Stimulated activated CD8-positive, alpha-beta memory T cell treated with anti-CD3 and anti-CD28 coated beads, Interleukin-7, amount 100 ng/mL, for 4 hours (primary cell): Measurements from ENCODE around the gene POLR2F.

Source experiments
- DNase-seq, 2 donors: peaks; one replicate each; pipeline ENCODE4 v3.0.0-alpha.2; 2020; ENCODE audit warnings: low read depth in 2 of 2

The POLR2F gene

DNA sequence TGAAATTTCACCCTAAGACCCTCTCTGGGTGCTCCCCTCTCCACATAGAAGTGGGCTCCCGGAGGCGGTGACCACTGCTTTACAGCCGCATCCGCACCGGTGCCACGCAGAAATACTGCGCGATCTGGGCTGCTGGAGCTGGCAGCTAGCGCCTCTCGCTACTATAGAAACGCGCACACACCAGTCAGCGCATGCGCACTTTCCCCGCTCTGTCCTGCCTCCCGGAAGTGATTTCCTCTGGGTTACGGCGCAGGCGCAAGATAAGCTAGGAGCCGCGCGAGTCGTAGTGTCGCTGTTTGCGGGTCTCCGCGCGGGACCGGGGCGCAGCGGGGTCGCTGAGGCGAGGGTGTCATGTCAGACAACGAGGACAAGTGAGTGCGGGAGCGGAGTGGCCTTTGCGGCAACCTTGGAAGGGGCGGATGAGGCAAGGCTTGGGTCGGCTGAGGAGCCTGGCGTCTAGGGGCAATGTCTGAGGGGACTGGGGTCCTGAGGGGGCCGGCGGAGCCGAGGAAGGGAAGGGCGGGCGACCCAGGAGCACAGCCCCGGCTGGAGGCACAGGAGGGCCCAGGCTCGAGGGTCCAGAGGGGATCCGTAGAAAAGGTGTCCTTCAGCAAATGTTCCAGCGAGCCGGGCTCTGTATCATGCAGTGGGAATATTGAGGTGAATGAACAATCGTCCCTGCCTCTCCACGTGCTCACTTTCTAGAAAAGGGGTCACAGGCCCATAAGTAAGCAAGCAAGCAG lies at the start of gene POLR2F, which contains the start of gene C22orf23:
POLR2F (plus strand) TSS at position 263 of the 743 bp plus-strand sequence; CDS start at position 352, 89 bp downstream.
C22orf23 (minus strand) TSS at position 165 of the 743 bp plus-strand sequence. CDS start 452 bp downstream, outside the sequence.
- peak; percentile 91 for DNase-seq

DNA sequence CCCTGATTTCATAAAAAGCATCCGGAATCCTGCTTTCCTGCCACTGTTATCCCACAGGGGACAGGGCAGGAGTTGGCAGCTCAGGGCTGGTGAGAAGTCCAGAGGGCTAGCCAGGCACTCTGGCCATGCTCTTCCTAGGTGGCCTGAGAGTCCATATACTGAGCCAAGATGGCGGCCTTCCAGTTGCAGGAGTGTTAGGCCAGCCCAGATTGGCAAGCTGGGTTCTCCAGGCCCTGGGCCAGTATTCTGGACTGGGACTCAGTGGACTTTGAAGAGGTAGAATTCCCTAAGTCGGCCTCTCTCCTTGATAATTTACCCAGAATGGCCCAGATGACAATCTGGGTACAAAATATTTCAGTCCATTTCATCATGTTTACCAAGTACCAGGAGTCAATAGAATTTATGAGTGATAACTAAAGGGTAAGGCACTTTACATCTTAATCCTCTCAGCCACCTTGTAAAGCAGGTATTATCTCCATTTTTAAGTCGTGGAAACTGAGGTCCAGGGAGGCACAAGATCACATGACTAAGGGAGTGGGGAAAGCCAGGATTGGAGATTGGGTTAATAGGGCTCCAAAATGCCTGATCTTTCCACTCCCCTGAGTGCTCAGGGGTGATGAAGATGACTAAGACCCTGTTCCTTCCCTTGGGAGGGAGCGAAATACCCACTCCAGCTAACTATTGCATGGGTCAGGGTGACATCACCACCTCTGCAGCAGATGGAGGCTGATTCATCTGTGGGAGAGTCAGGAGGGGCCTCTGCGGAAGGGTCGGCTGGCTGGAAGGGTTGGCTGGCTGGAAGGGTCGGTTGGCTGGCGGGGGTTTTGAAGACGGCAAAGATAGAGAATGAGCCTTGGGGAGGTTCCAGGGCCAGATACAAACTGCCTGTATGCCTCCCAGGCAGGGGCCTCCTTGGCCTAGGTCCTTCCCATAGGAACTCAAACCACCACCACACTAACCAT lies 48.6 kb upstream of the POLR2F start:
- DNase-seq = no peak

- peak in 1 of 2 donors; percentile 59 for DNase-seq
Observed at GRCh38 chr22:37905534-37906363, 47.8 kb upstream of the POLR2F start, which contains the start of gene MICALL1. Gene MICALL1, plus strand, starts transcription at chr22:37906297. Its CDS starts 126 bp downstream, at chr22:37906423.

- DNase-seq = peak in 1 of 2 donors; percentile 24
Observed at GRCh38 chr22:37906364-37907008, 47.0 kb upstream of the POLR2F start.

DNA sequence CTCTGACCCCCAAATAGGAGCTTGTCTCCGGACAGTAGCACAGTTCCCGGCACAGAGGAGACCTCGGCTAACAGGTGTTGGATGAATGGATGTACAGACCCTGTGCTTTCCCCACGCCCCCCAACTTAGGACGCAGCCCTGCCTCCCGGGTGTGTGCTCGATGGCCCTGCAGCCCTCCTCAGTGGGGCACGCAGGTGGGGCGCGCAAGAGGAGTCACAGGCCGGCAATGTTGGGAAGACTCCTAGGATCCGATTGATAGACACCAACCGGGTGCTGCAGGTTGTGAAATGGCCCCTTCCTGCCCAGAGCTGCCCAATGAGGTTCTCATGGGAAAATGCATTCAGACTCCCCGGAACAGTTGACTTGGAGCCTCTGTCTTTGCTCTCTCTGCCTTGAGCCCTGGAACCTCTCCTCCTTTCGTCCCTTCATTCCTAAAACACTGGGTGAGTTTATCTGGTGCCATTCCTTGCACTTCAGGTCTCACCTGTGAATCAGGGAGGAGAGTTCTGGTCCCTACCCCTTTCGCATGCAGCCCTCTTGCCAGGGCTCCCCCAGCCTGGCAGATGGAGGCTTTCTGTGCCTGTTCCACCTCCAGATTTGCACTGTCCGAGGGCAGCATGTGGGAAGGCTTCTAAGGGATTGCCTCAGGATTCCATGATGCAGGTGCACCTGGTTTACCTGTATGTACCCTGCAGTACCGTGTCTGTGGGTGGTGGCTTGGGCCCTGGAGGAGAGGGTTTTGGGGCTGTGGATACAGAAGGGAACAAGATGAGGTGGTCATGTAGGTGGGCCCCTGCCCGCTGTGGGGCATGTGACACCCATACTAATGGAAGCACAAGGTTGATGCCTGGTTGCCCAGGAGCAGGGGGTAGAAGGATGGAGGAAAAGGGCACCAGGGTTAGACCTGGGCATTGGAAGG lies 46.2 kb upstream of the POLR2F start:
- DNase-seq = no peak

DNA sequence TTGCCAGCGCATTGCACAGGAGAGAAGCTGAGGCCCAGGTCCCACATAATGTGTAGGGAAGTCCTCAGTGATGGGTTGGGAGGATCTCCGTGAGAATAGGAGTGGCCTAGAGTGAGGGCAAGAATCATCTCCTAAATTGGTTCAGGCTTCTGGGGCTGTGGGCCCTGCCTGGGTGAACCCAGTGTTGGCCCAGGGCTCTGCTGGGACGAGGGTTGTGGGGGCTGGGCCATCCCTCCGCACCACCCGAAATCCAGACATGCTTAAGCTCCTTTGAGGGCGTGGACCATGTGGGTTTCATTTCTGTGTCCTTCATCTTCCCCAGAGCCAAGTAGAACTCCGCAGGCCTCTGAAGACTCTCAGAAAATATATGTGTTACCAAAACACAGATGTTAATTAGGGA lies 43.7 kb upstream of the POLR2F start:
- DNase-seq = no peak

GRCh38 chr22:37910890-37911672 lies 42.4 kb upstream of the POLR2F start:
- DNase-seq = no peak

GRCh38 chr22:37911697-37912096 lies 41.8 kb upstream of the POLR2F start:
- DNase-seq = no peak

- DNase-seq = no peak
Observed at GRCh38 chr22:37912171-37912570, 41.3 kb upstream of the POLR2F start.

- DNase-seq = no peak
Observed at GRCh38 chr22:37913233-37913721, 40.2 kb upstream of the POLR2F start.

DNA sequence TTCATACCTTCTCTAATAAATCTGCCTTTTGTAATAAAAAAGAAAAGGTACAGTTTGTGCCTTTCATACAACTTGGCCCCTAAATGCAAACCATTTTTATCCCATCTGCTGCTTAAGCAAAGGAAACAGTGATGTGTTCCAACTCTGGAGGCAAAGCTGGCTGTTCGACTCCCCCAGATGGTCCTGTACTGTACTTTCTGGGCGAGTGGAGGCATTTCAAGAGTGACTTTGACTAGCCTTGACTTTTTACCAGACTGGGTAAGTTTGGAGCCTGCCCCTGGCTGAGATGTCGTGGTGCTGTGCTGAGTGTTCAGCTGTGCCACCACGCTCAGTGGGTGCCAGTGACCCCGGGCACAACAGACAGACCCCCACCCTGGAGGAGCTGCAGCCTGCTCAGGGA lies 37.2 kb upstream of the POLR2F start:
- DNase-seq = no peak

DNA sequence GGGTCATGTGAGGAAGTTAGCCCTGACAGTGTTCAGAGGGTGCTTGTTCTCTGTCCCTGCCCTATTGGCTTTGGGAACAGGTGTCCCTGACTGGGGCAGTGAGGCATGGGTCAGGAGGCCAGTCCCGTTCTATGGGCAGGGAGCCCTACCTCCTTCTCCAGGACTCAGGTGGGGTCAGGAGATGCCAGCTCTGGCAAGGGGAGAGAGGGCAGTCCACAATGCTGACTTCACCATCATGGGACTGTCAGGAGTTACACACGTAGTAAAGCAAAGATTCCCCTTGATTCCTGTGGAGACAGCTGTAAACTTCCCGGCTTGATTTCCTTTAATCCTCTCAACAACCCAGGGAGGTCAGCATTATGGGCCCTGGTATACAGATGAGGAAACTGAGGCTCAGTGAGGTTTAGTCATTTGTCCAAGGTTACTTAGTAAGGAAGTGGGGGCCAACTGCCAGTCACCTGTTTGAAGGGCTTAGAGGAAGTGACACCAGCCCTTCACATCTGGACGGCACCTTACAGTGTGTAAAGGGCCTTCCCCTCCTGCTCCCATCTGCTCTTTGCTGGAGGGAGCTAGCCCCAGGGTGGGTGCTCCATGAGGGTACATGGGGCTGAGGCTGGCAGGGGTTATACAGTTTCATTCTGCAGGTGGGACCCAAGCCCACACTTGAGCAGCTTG lies 35.5 kb upstream of the POLR2F start:
- no peak for DNase-seq

- DNase-seq = no peak
Observed at GRCh38 chr22:37918580-37919270, 34.8 kb upstream of the POLR2F start.

GRCh38 chr22:37920126-37920525 lies 33.4 kb upstream of the POLR2F start:
- no peak for DNase-seq

- no peak for DNase-seq
Observed at GRCh38 chr22:37922191-37922590, 31.3 kb upstream of the POLR2F start.

- no peak for DNase-seq
Observed at GRCh38 chr22:37923927-37924326, 29.6 kb upstream of the POLR2F start.

DNA sequence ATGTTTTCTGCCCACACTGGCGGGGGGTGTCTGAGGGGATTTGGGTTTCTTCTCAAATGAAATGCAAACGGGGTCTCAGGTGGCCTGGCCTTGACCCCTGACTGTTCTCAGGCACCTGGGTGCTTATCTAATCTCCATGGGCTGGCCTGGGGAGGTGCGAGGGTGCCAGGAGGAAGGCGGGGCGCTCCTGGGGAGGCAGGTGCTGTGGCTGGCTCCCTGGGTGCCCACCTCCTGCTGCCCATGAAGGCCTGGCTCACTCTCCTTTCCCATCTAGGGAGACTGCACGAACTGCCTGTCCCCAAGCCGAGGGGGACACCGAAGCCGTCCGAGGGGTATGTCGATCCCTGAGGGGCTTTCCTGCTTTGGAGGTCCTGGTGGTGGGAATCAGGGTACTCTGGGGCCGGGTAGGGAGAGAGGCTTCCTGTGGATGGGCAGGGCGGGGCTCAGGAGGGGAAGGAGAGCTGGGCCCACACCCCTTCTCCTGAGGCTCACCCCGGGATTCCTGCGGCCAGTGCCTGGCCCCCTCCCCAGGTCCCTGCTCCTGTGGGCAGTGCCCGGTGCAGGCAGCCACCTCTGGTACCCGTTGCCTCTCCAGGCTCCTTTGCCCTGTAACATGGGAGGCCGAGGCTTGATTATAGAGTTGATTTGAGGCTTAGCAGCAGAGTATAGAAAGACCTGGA lies 29.0 kb upstream of the POLR2F start:
- no peak for DNase-seq
